Activated B cell treated with CpG ODN at 0.5 μM for 24 hours (primary cell): ENCODE measurements around the gene TRIM17. TPM values are rescaled to one million over a fixed set of nuclear protein-coding genes. Genes with fewer than 3 reads are reported as not detected.

Source experiments
- ATAC-seq: fragments of 200-7000 bp; cut with Tn5 transposase; one replicate; pipeline ENCODE4 v1.10.0; 2021; ENCODE audit warnings: low read depth, mild to moderate bottlenecking, moderate library complexity
- CTCF ChIA-PET: fragments of 350-600 bp; sonication (Branson Sonifier 250); formaldehyde crosslinking; loops from one replicate; lab custom pipeline; 2021; ENCODE audit warnings: antibody characterized with exemption; lab: Charles Lee
- POLR2A ChIA-PET: fragments of 350-600 bp; sonication (Branson Sonifier 250); formaldehyde crosslinking; loops from one replicate; lab custom pipeline; 2021; ENCODE audit warnings: antibody characterized with exemption; lab: Charles Lee
- DNase-seq: peaks from one replicate; pipeline ENCODE4 v3.0.0; 2022
- H3K27ac Mint-ChIP-seq: one replicate; pipeline ENCODE4 v1.8.0; 2020; ENCODE audit warnings: mixed read lengths
- H3K27me3 Mint-ChIP-seq: one replicate; pipeline ENCODE4 v1.8.0; 2021; ENCODE audit warnings: mixed read lengths
- H3K36me3 Mint-ChIP-seq: one replicate; pipeline ENCODE4 v1.8.0; 2021; ENCODE audit warnings: low read depth, mixed read lengths
- H3K4me1 Mint-ChIP-seq: one replicate; pipeline ENCODE4 v1.8.0; 2021; ENCODE audit warnings: mixed read lengths
- H3K4me3 Mint-ChIP-seq: one replicate; pipeline ENCODE4 v1.8.0; 2020; ENCODE audit warnings: mild to moderate bottlenecking, mixed read lengths
- H3K9me3 Mint-ChIP-seq: one replicate; pipeline ENCODE4 v1.8.0; 2020; ENCODE audit warnings: mixed read lengths
- intact Hi-C: fragments of 100-400 bp; cut with micrococcal nuclease; formaldehyde crosslinking; loops from one replicate; pipeline ENCODE4 v1.15.1; 2024
- total RNA-seq: library from RNA; stranded (reverse); gene quantifications from 2 replicates; pipeline ENCODE4 v1.2.3, GENCODE V29; 2022
- TF ChIP-seq, protein P1 (sequence below): fragments of 200-600 bp; IDR thresholded peaks from one replicate; pipeline ENCODE4 v1.8.0; 2022; ENCODE audit warnings: antibody characterized with exemption, mild to moderate bottlenecking

TRIM17 gene
- total RNA-seq, 1 donor from 2014 or later = not detected

DNA sequence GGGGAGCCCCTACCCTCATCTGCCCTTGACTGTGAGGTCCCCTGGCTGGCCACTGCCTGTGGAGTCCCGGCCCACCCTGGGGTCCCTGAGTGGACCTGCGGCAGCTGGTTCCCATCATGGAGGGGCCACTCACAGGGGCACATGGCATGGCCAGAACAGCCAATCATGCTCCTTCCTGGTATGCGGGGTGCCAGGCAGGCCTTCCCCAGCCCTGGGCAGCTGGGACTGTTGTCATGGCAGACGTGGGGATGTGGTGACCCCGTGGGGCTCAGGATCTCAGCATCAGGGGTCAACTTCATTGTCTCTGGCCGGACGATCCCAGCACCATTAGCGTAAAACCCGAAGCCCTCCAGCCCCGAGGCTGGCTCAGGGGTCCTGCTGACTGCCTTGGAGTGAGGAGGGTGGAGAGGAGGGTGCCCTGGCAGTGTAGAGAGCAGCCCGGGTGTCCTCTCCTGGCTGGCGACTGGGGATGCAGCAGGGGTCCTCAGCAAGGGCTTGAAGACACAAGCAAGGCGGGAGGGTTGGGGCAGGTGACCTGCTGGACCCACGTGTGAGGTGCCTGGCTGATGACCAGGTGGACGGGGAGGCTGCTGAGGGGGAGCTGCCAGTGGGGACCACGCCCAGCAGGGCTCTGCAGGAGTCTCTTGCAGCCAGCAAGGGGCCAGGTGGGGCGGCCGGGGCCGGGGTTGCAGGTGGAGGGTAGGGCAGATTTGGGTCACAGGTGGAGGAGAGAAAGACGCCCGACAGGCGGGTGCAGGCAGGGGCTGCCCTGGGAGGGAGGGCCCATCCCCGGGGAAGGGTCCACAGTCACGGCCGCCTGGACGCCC lies 55.1 kb downstream of the TRIM17 start:
- Mint-ChIP-seq H3K27ac (no peak overlapping the region), H3K9me3 (no peaks in the 10 kb centered on the region), H3K4me3 (no peak overlapping the region), H3K36me3 (no peaks in the 10 kb centered on the region), H3K27me3 (no peaks in the 10 kb centered on the region), H3K4me1 (no peaks in the 10 kb centered on the region)
- intact Hi-C loops = no loop called here
- no peak for DNase-seq
- TF ChIP-seq, protein P1, sequence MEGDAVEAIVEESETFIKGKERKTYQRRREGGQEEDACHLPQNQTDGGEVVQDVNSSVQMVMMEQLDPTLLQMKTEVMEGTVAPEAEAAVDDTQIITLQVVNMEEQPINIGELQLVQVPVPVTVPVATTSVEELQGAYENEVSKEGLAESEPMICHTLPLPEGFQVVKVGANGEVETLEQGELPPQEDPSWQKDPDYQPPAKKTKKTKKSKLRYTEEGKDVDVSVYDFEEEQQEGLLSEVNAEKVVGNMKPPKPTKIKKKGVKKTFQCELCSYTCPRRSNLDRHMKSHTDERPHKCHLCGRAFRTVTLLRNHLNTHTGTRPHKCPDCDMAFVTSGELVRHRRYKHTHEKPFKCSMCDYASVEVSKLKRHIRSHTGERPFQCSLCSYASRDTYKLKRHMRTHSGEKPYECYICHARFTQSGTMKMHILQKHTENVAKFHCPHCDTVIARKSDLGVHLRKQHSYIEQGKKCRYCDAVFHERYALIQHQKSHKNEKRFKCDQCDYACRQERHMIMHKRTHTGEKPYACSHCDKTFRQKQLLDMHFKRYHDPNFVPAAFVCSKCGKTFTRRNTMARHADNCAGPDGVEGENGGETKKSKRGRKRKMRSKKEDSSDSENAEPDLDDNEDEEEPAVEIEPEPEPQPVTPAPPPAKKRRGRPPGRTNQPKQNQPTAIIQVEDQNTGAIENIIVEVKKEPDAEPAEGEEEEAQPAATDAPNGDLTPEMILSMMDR = no peak
- ATAC-seq = no peak
- CTCF ChIA-PET = no interaction called here
- POLR2A ChIA-PET = no interaction called here

DNA sequence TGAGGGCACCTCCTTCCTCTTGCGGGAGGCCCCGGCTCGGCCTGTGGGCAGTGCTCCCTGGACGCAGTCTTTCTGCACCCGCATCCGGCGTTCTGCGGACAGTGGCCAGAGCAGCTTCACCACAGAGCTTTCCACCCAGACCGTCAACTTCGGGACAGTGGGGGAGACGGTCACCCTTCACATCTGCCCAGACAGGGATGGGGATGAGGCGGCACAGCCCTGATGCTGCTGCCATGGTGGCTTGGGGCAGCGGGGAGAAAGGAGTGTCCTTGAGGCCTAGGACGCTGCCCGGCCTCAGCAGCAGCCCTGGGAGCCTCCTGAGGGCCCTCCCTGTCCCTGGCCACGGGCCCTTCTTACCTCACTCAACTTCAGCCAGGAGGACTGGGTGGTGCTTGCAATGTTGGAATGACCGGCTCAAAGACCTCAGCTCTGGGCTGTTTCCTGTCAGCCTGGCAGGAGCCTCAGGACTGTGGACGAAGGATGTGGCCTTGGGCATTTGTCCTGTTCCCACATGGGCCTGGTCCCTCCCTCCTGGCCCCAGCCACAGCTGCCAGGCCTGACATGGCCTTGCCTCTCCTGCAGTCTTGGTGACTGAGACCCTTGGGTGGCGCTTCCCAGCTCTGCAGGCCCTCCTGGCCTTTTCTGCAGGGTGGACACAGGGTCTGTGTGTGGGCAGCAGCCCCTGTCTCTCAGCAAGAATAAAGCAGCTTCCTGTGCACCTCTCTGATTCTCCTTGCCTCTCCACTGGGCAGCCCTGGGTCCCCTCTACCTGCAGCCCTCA lies 55.9 kb downstream of the TRIM17 start:
- DNase-seq = no peak
- no peaks in the 10 kb centered on the region for H3K9me3 Mint-ChIP-seq
- no peaks in the 10 kb centered on the region for H3K4me1 Mint-ChIP-seq
- H3K36me3 Mint-ChIP-seq = no peaks in the 10 kb centered on the region
- POLR2A ChIA-PET = no interaction called here
- H3K27me3 Mint-ChIP-seq = no peaks in the 10 kb centered on the region
- H3K27ac Mint-ChIP-seq = no peak overlapping the region
- TF ChIP-seq, protein P1 = no peak
- no peak for ATAC-seq
- CTCF ChIA-PET = no interaction called here
- intact Hi-C loops = no loop called here
- no peak overlapping the region for H3K4me3 Mint-ChIP-seq

DNA sequence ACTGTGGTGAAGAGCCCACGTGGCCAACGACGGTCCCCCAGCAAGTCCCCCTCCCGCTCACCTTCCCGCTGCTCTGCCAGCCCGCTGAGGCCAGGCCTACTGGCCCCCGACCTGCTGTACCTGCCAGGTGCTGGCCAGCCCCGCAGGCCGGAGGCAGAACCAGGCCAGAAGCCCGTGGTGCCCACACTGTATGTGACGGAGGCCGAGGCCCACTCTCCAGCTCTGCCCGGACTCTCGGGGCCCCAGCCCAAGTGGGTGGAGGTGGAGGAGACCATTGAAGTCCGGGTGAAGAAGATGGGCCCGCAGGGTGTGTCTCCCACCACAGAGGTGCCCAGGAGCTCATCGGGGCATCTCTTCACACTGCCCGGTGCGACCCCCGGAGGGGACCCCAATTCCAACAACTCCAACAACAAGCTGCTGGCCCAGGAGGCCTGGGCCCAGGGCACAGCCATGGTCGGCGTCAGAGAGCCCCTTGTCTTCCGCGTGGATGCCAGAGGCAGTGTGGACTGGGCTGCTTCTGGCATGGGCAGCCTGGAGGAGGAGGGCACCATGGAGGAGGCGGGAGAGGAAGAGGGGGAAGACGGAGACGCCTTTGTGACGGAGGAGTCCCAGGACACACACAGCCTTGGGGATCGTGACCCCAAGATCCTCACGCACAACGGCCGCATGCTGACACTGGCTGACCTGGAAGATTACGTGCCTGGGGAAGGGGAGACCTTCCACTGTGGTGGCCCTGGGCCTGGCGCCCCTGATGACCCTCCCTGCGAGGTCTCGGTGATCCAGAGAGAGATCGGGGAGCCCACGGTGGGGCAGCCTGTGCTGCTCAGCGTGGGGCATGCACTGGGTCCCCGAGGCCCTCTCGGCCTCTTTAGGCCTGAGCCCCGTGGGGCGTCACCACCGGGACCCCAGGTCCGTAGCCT lies 56.8 kb downstream of the TRIM17 start:
- ChIA-PET POLR2A (no interaction called here), CTCF (no interaction called here)
- Mint-ChIP-seq H3K36me3 (no peaks in the 10 kb centered on the region), H3K4me1 (no peaks in the 10 kb centered on the region), H3K9me3 (no peaks in the 10 kb centered on the region), H3K4me3 (no peak overlapping the region), H3K27ac (no peak overlapping the region), H3K27me3 (no peaks in the 10 kb centered on the region)
- TF ChIP-seq, protein P1 = no peak
- intact Hi-C loops = no loop called here
- no peak for ATAC-seq
- no peak for DNase-seq

DNA sequence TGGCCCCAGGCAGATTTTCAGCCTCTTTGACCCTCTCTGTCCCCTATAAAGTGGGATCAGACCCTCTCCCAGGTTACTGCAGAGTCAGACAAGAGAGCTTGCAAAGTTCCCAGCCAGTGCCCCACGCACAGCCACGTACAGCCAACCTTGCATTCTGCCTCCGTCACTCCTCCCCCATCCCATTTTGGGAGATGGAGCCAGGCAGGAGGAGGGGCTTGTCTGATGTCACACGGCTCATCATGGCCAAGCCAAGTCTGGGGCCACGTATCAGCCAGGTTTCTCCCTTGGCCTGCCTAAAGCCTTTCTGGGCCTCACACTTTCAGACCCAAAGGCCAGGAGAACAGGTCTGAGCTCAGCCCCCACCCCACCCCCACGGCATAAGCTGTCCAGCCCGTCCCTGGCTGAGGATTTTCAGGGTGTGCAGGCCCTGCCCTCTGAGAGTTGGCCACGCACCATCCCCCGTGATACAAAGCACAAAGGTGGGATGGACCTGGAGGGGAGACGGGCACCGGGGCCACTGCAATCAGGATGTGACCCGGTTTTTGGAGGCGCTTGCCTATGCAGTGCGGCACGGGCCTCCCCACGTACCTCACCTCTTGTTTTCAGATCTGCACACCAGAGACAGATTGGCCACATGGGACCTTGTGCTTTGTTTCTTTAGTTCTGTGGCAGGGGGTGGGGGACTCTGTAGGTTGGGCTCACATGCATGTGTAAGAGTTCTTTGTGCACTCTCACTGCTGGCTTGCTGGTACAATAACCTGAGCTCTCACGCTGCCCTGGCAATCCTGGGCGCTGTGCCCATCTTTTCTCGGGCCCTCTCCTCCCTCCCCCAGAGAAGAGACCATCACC lies 57.7 kb downstream of the TRIM17 start:
- no peak for DNase-seq
- CTCF ChIA-PET = no interaction called here
- H3K27ac Mint-ChIP-seq = no peak overlapping the region

More for the DNA sequence above, 57.7 kb downstream of the TRIM17 start:
- POLR2A ChIA-PET = no interaction called here
- no peak for ATAC-seq
- no peak overlapping the region for H3K4me3 Mint-ChIP-seq
- H3K9me3 Mint-ChIP-seq = no peaks in the 10 kb centered on the region
- no peaks in the 10 kb centered on the region for H3K27me3 Mint-ChIP-seq
- intact Hi-C loops = no loop called here
- H3K36me3 Mint-ChIP-seq = no peaks in the 10 kb centered on the region
- no peaks in the 10 kb centered on the region for H3K4me1 Mint-ChIP-seq
- TF ChIP-seq, protein P1 = no peak
